Measurements from ENCODE around the gene DTWD2.
"Not testable (repeated sequence)": the region's sequence is repeated elsewhere in the genome, so short reads cannot be mapped to it uniquely, and the experiment has no call there.

Gene DTWD2

GRCh38 chr5:118918232-118918631 is 70.1 kb downstream of the DTWD2 start:
- CTCF ChIA-PET, result interaction anchor here (0.6 kb wide), 1 partner anchor 582 kb away, joined by 3 read pairs; no protein-coding TSS in a partner anchor
- POLR2A ChIA-PET, result no interaction called here
- DNase-seq (ENCODE audit: extremely low spot score), result no peak
- TF ChIP-seq HDGF (IDR thresholded peaks at IDR 0.05; ENCODE audit: borderline replicate concordance), result no peak
- TF ChIP-seq TARDBP (IDR thresholded peaks at IDR 0.05), result no peak
- no peak for TF ChIP-seq CTBP1 (IDR thresholded peaks at IDR 0.05; ENCODE audit: borderline replicate concordance)
- TF ChIP-seq SUZ12 (IDR thresholded peaks at IDR 0.05), result no peak
- TF ChIP-seq NFRKB (IDR thresholded peaks at IDR 0.05), result no peak
- no peak for TF ChIP-seq FOXA1 (IDR thresholded peaks at IDR 0.05)
- TF ChIP-seq PKNOX1 (IDR thresholded peaks at IDR 0.05), result no peak
- TF ChIP-seq ARNT (IDR thresholded peaks at IDR 0.05), result no peak
- TF ChIP-seq L3MBTL2 (conservative IDR thresholded peaks at IDR 0.05), result no peak
- no peak for TF ChIP-seq BHLHE40 (IDR thresholded peaks at IDR 0.05; ENCODE audit: borderline replicate concordance)
- no peak for TF ChIP-seq SP1 (IDR thresholded peaks at IDR 0.05)
- TF ChIP-seq ZNF384 (IDR thresholded peaks at IDR 0.05), result no peak

- CTCF ChIA-PET; POLR2A ChIA-PET; DNase-seq (ENCODE audit: extremely low spot score): not testable (repeated sequence)
Measured at GRCh38 chr5:118907536-118907935, 80.8 kb downstream of the DTWD2 start.

GRCh38 chr5:118906947-118907346 is 81.4 kb downstream of the DTWD2 start:
- ChIA-PET CTCF (no interaction called here), POLR2A (no interaction called here)
- TF ChIP-seq TARDBP (IDR thresholded peaks at IDR 0.05) (no peak), FOXA1 (IDR thresholded peaks at IDR 0.05) (no peak), FOXK2 (IDR thresholded peaks at IDR 0.05) (no peak), CTBP1 (IDR thresholded peaks at IDR 0.05; ENCODE audit: borderline replicate concordance) (no peak)
- DNase-seq (ENCODE audit: extremely low spot score), result no peak

GRCh38 chr5:118905196-118905595 is 83.2 kb downstream of the DTWD2 start:
- CTCF ChIA-PET, result no interaction called here
- POLR2A ChIA-PET, result no interaction called here
- TF ChIP-seq HDGF (IDR thresholded peaks at IDR 0.05; ENCODE audit: borderline replicate concordance), result no peak
- no peak for TF ChIP-seq NFRKB (IDR thresholded peaks at IDR 0.05)
- no peak for TF ChIP-seq ARNT (IDR thresholded peaks at IDR 0.05)
- no peak for TF ChIP-seq FOXM1 (IDR thresholded peaks at IDR 0.05; ENCODE audit: borderline replicate concordance)
- TF ChIP-seq SUZ12 (IDR thresholded peaks at IDR 0.05), result no peak
- no peak for TF ChIP-seq L3MBTL2 (conservative IDR thresholded peaks at IDR 0.05)
- TF ChIP-seq FOXA1 (IDR thresholded peaks at IDR 0.05), result no peak
- TF ChIP-seq ZNF384 (IDR thresholded peaks at IDR 0.05), result no peak
- TF ChIP-seq TARDBP (IDR thresholded peaks at IDR 0.05), result no peak
- TF ChIP-seq PKNOX1 (IDR thresholded peaks at IDR 0.05), result no peak
- TF ChIP-seq BHLHE40 (IDR thresholded peaks at IDR 0.05; ENCODE audit: borderline replicate concordance), result no peak
- TF ChIP-seq LEF1 (IDR thresholded peaks at IDR 0.05; ENCODE audit: borderline replicate concordance), result no peak
- no peak for TF ChIP-seq FOXK2 (IDR thresholded peaks at IDR 0.05)
- no peak for DNase-seq (ENCODE audit: extremely low spot score)

- POLR2A ChIA-PET, result no interaction called here
- TF ChIP-seq BHLHE40 (IDR thresholded peaks at IDR 0.05; ENCODE audit: borderline replicate concordance) (no peak), CTBP1 (IDR thresholded peaks at IDR 0.05; ENCODE audit: borderline replicate concordance) (no peak), NFRKB (IDR thresholded peaks at IDR 0.05) (no peak), ARNT (IDR thresholded peaks at IDR 0.05) (no peak), TARDBP (IDR thresholded peaks at IDR 0.05) (no peak), LEF1 (IDR thresholded peaks at IDR 0.05; ENCODE audit: borderline replicate concordance) (no peak), SUZ12 (IDR thresholded peaks at IDR 0.05) (no peak), ELF4 (IDR thresholded peaks at IDR 0.05) (no peak), FOXM1 (IDR thresholded peaks at IDR 0.05; ENCODE audit: borderline replicate concordance) (no peak), SP1 (IDR thresholded peaks at IDR 0.05) (no peak), PKNOX1 (IDR thresholded peaks at IDR 0.05) (no peak)
- no peak for DNase-seq (ENCODE audit: extremely low spot score)
- CTCF ChIA-PET, result interaction anchor here (1.2 kb wide), 1 partner anchor 85 kb away, joined by 4 read pairs; the partner anchor contains the start of gene DTWD2
Measured at GRCh38 chr5:118902656-118903438, 85.5 kb downstream of the DTWD2 start.

GRCh38 chr5:118894709-118895108 is 93.6 kb downstream of the DTWD2 start:
- POLR2A ChIA-PET, result no interaction called here
- CTCF ChIA-PET, result no interaction called here
- no peak for DNase-seq (ENCODE audit: extremely low spot score)
- TF ChIP-seq FOXK2 (IDR thresholded peaks at IDR 0.05) (no peak), FOXM1 (IDR thresholded peaks at IDR 0.05; ENCODE audit: borderline replicate concordance) (no peak), CTBP1 (IDR thresholded peaks at IDR 0.05; ENCODE audit: borderline replicate concordance) (no peak), FOXA1 (IDR thresholded peaks at IDR 0.05) (no peak), SUZ12 (IDR thresholded peaks at IDR 0.05) (no peak), ARNT (IDR thresholded peaks at IDR 0.05) (no peak), ZNF384 (IDR thresholded peaks at IDR 0.05) (no peak), ELF4 (IDR thresholded peaks at IDR 0.05) (no peak), TARDBP (IDR thresholded peaks at IDR 0.05) (no peak), LEF1 (IDR thresholded peaks at IDR 0.05; ENCODE audit: borderline replicate concordance) (no peak), HDGF (IDR thresholded peaks at IDR 0.05; ENCODE audit: borderline replicate concordance) (no peak)

Data from HEK293T (cell line).